Measurements from ENCODE around the gene LMO1. TPM values are rescaled to one million over a fixed set of nuclear protein-coding genes. Genes with fewer than 3 reads are reported as not detected.

The LMO1 gene
- total and polyA plus RNA-seq, 2 of the 13 experiments (the other 11 are each of a cell fraction or from before 2014, with no cell fraction given): not detected

- Histone ChIP-seq H3K4me3 (replicated peaks in 1 of 3; ENCODE audit: insufficient read depth in 1 of 3, low read depth in 2 of 3, low read length in 3 of 3) (no peak overlapping the region), H4K20me1 (ENCODE audit: insufficient read depth, low read length) (no peaks in the 10 kb centered on the region), H2AFZ (ENCODE audit: low read length) (no peak overlapping the region), H3K9ac (ENCODE audit: insufficient read depth, low read depth, low read length) (no peak overlapping the region), H3K27me3 (ENCODE audit: control insufficient read depth in 1 of 2, insufficient read depth in 2 of 2, low read length in 2 of 2) (peaks cover 5 to 48% of the 10 kb centered on the region in 2 experiments), H3K4me1 (ENCODE audit: insufficient read depth, low read length) (no peaks in the 10 kb centered on the region), H3K9me3 (ENCODE audit: low read length) (no peaks in the 10 kb centered on the region), H3K79me2 (ENCODE audit: insufficient read depth, low read length) (no peaks in the 10 kb centered on the region), H3K4me2 (ENCODE audit: low read depth, low read length) (no peak overlapping the region), H3K27ac (ENCODE audit: extremely low read length, insufficient read depth, low read length) (no peak overlapping the region), H3K36me3 (replicated peaks in 1 of 2; ENCODE audit: control insufficient read depth in 1 of 2, insufficient read depth in 2 of 2, low read length in 2 of 2) (no peaks in the 10 kb centered on the region)
- no TSS peak for BruUV-seq (replicated peaks)
- no peak for TF ChIP-seq ZNF12 (CRISPR knock-in tag; IDR thresholded peaks at IDR 0.05)
- TF ChIP-seq, protein P1, sequence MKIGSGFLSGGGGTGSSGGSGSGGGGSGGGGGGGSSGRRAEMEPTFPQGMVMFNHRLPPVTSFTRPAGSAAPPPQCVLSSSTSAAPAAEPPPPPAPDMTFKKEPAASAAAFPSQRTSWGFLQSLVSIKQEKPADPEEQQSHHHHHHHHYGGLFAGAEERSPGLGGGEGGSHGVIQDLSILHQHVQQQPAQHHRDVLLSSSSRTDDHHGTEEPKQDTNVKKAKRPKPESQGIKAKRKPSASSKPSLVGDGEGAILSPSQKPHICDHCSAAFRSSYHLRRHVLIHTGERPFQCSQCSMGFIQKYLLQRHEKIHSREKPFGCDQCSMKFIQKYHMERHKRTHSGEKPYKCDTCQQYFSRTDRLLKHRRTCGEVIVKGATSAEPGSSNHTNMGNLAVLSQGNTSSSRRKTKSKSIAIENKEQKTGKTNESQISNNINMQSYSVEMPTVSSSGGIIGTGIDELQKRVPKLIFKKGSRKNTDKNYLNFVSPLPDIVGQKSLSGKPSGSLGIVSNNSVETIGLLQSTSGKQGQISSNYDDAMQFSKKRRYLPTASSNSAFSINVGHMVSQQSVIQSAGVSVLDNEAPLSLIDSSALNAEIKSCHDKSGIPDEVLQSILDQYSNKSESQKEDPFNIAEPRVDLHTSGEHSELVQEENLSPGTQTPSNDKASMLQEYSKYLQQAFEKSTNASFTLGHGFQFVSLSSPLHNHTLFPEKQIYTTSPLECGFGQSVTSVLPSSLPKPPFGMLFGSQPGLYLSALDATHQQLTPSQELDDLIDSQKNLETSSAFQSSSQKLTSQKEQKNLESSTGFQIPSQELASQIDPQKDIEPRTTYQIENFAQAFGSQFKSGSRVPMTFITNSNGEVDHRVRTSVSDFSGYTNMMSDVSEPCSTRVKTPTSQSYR (CRISPR knock-in tag; IDR thresholded peaks at IDR 0.05; ENCODE audit: borderline replicate concordance): no peak
- no peak for TF ChIP-seq MEIS1 (CRISPR knock-in tag; IDR thresholded peaks at IDR 0.05; ENCODE audit: borderline replicate concordance)
- no peak for TF ChIP-seq SNRNP70 (IDR thresholded peaks at IDR 0.05; ENCODE audit: low read depth, low read length)
- WGBS (ENCODE audit: low lambda C conversion rate): 16% methylated on average over 11 of the region's 12 CpGs
- intact Hi-C loops (cut with micrococcal nuclease; ENCODE audit: unreplicated experiment) (no loop called here), in situ Hi-C loops (cut with HindIII; ENCODE audit: extremely low pct_ligation_motif_present, low pct_unique_long_range_greater_than_20kb) (no loop called here)
- POLR2A ChIA-PET: no interaction called here
- ATAC-seq (no peak), FAIRE-seq (no peak), DNase-seq (ENCODE audit: low spot score) (no peak)
- CTCF ChIA-PET (ENCODE audit: low intra/inter-chr PET ratio, low total read pairs): no interaction called here
Observed at GRCh38 chr11:8253566-8253965, 10.1 kb downstream of the LMO1 start.

- FAIRE-seq: no peak
- CTCF ChIA-PET (ENCODE audit: low intra/inter-chr PET ratio, low total read pairs): no interaction called here
- no CpG with 5 or more reads among the region's 5 CpGs for WGBS (ENCODE audit: low lambda C conversion rate)
- TF ChIP-seq ZNF3 (CRISPR knock-in tag; IDR thresholded peaks at IDR 0.05) (no peak), ZBTB10 (CRISPR knock-in tag; IDR thresholded peaks at IDR 0.05; ENCODE audit: borderline replicate concordance) (no peak), ZNF691 (CRISPR knock-in tag; IDR thresholded peaks at IDR 0.05; ENCODE audit: borderline replicate concordance, low read depth) (no peak), ZNF263 (CRISPR knock-in tag; IDR thresholded peaks at IDR 0.05) (no peak), FIP1L1 (IDR thresholded peaks at IDR 0.05; ENCODE audit: borderline replicate concordance, insufficient read depth, low read depth, low read length) (no peak), HMGA1 (CRISPR knock-in tag; conservative IDR thresholded peaks at IDR 0.05) (no peak), ARNT2 (CRISPR knock-in tag; IDR thresholded peaks at IDR 0.05; ENCODE audit: low read depth) (no peak), ZNF75D (CRISPR knock-in tag; IDR thresholded peaks at IDR 0.05; ENCODE audit: borderline replicate concordance) (no peak), CBX5 (CRISPR knock-in tag; IDR thresholded peaks at IDR 0.05; ENCODE audit: borderline replicate concordance) (no peak)
Observed at GRCh38 chr11:8252946-8253345, 10.7 kb downstream of the LMO1 start.

More at GRCh38 chr11:8252946-8253345, 10.7 kb downstream of the LMO1 start:
- Histone ChIP-seq H3K36me3 (replicated peaks in 1 of 2; ENCODE audit: control insufficient read depth in 1 of 2, insufficient read depth in 2 of 2, low read length in 2 of 2) (no peaks in the 10 kb centered on the region), H3K4me2 (ENCODE audit: low read depth, low read length) (no peak overlapping the region), H3K9ac (ENCODE audit: insufficient read depth, low read depth, low read length) (no peak overlapping the region), H2AFZ (ENCODE audit: low read length) (no peak overlapping the region), H3K79me2 (ENCODE audit: insufficient read depth, low read length) (no peaks in the 10 kb centered on the region), H3K9me3 (ENCODE audit: low read length) (no peaks in the 10 kb centered on the region), H3K4me3 (replicated peaks in 1 of 3; ENCODE audit: insufficient read depth in 1 of 3, low read depth in 2 of 3, low read length in 3 of 3) (no peak overlapping the region), H4K20me1 (ENCODE audit: insufficient read depth, low read length) (no peaks in the 10 kb centered on the region), H3K27me3 (ENCODE audit: control insufficient read depth in 1 of 2, insufficient read depth in 2 of 2, low read length in 2 of 2) (peaks cover 5 to 47% of the 10 kb centered on the region in 2 experiments), H3K4me1 (ENCODE audit: insufficient read depth, low read length) (no peaks in the 10 kb centered on the region), H3K27ac (ENCODE audit: extremely low read length, insufficient read depth, low read length) (no peak overlapping the region)
- DNase-seq (ENCODE audit: low spot score): no peak
- no peak for ATAC-seq
- no TSS peak for BruUV-seq (replicated peaks)
- POLR2A ChIA-PET: no interaction called here
- intact Hi-C loops (cut with micrococcal nuclease; ENCODE audit: unreplicated experiment) (no loop called here), in situ Hi-C loops (cut with HindIII; ENCODE audit: extremely low pct_ligation_motif_present, low pct_unique_long_range_greater_than_20kb) (no loop called here)

All from HepG2 (cell line).